ENCODE results near the gene HOXA9.

The HOXA9 gene

GRCh38 chr7:27175626-27176523, 10.5 kb upstream of the HOXA9 start:
- TF ChIP-seq CTCF (IDR thresholded peaks at IDR 0.05; ENCODE audit: low read depth, low read length, missing control alignments), result no peak
- in situ Hi-C loops (cut with HindIII; ENCODE audit: low pct_ligation_motif_present, low sequenced_read_pairs), result no loop called here
- H3K4me3 ChIP-seq (ENCODE audit: low read depth, low read length), result no peak overlapping the region
- no peaks in the 10 kb centered on the region for H3K36me3 ChIP-seq (replicated peaks)
- peaks cover 96% of the 10 kb centered on the region for H3K27me3 ChIP-seq (replicated peaks)
- no peak for DNase-seq
- no peak overlapping the region for H3K27ac ChIP-seq

- no peak overlapping the region for H3K4me3 ChIP-seq (ENCODE audit: low read depth, low read length)
- no peak for TF ChIP-seq CTCF (IDR thresholded peaks at IDR 0.05; ENCODE audit: low read depth, low read length, missing control alignments)
- no peak for DNase-seq
- H3K36me3 ChIP-seq (replicated peaks), result no peaks in the 10 kb centered on the region
- in situ Hi-C loops (cut with HindIII; ENCODE audit: low pct_ligation_motif_present, low sequenced_read_pairs), result no loop called here
- peaks cover 96% of the 10 kb centered on the region for H3K27me3 ChIP-seq (replicated peaks)
- no peak overlapping the region for H3K27ac ChIP-seq
These were observed 9.7 kb upstream of the HOXA9 start for GRCh38 chr7:27174874-27175625.

GRCh38 chr7:27173956-27174873, 8.9 kb upstream of the HOXA9 start, which contains the start of gene HOXA10:
HOXA10 (minus strand) TSS chr7:27174320; CDS start chr7:27174306, 14 bp downstream.
- H3K27me3 ChIP-seq (replicated peaks), result peaks cover 96% of the 10 kb centered on the region
- no peak within 1 kb of the TSS for H3K27ac ChIP-seq
- DNase-seq, result no peak
- no peak for TF ChIP-seq CTCF (IDR thresholded peaks at IDR 0.05; ENCODE audit: low read depth, low read length, missing control alignments)
- H3K36me3 ChIP-seq (replicated peaks), result no peaks in the 10 kb centered on the region
- in situ Hi-C loops (cut with HindIII; ENCODE audit: low pct_ligation_motif_present, low sequenced_read_pairs), result no loop called here
- no peak within 1 kb of the TSS for H3K4me3 ChIP-seq (ENCODE audit: low read depth, low read length)

GRCh38 chr7:27173511-27173955, 8.2 kb upstream of the HOXA9 start:
- no peak overlapping the region for H3K4me3 ChIP-seq (ENCODE audit: low read depth, low read length)
- H3K27me3 ChIP-seq (replicated peaks), result peaks cover 97% of the 10 kb centered on the region
- no peak overlapping the region for H3K27ac ChIP-seq
- H3K36me3 ChIP-seq (replicated peaks), result no peaks in the 10 kb centered on the region
- no peak for TF ChIP-seq CTCF (IDR thresholded peaks at IDR 0.05; ENCODE audit: low read depth, low read length, missing control alignments)
- no peak for DNase-seq
- in situ Hi-C loops (cut with HindIII; ENCODE audit: low pct_ligation_motif_present, low sequenced_read_pairs), result no loop called here

GRCh38 chr7:27172823-27173510, 7.6 kb upstream of the HOXA9 start:
- Histone ChIP-seq H3K27ac (no peak overlapping the region), H3K4me3 (ENCODE audit: low read depth, low read length) (no peak overlapping the region), H3K27me3 (replicated peaks) (peaks cover 98% of the 10 kb centered on the region), H3K36me3 (replicated peaks) (no peaks in the 10 kb centered on the region)
- in situ Hi-C loops (cut with HindIII; ENCODE audit: low pct_ligation_motif_present, low sequenced_read_pairs), result no loop called here
- DNase-seq, result no peak
- TF ChIP-seq CTCF (IDR thresholded peaks at IDR 0.05; ENCODE audit: low read depth, low read length, missing control alignments), result no peak

All from brain microvascular endothelial cell (primary cell).